DND-41 (cell line): ENCODE measurements around the gene RFX2.

Source experiments
- ATAC-seq: fragments of 200-7000 bp; cut with Tn5 transposase; 3 replicates; pipeline ENCODE4 v1.9.1; 2021; ENCODE audit warnings: low read depth; ENCODE audit not compliant: insufficient read depth
- DNase-seq: peaks from one replicate; pipeline ENCODE4 v3.0.0-alpha.2; 2020
- H2AFZ ChIP-seq: 2 replicates; pipeline ENCODE4 v1.6.0; 2012; ENCODE audit warnings: low read depth, low read length
- H3K27ac ChIP-seq: 2 replicates; pipeline ENCODE4 v1.5.1; 2012; ENCODE audit warnings: low read length, inconsistent platforms
- H3K27me3 ChIP-seq: fragments of 200-600 bp; sonication (generic); 2 replicates; pipeline ENCODE4 v1.6.0; 2012; ENCODE audit warnings: low read length, mild to moderate bottlenecking, inconsistent platforms; ENCODE audit not compliant: insufficient read depth, poor library complexity
- H3K36me3 ChIP-seq: 2 replicates; pipeline ENCODE4 v1.5.1; 2012; ENCODE audit warnings: low read length, inconsistent platforms; ENCODE audit not compliant: insufficient read depth
- H3K4me1 ChIP-seq: 2 replicates; pipeline ENCODE4 v1.5.1; 2012; ENCODE audit warnings: mild to moderate bottlenecking, low read length; ENCODE audit not compliant: insufficient read depth
- H3K4me2 ChIP-seq: 2 replicates; pipeline ENCODE4 v1.6.0; 2012; ENCODE audit warnings: mild to moderate bottlenecking, moderate library complexity, low read length, inconsistent platforms; ENCODE audit not compliant: insufficient read depth
- H3K4me3 ChIP-seq, 2 experiments: fragments of 200-600 bp in 1 of 2; shearing (Covaris generic) in 1 of 2; 2 replicates each; pipeline ENCODE4 v1.5.1; 2012 to 2016; ENCODE audit warnings: inconsistent platforms in 2 of 2, low read length in 2 of 2, mild to moderate bottlenecking in 2 of 2, low read depth in 1 of 2, moderate library complexity in 1 of 2
- H3K79me2 ChIP-seq: 2 replicates; pipeline ENCODE4 v1.6.0; 2012; ENCODE audit warnings: low read length, inconsistent platforms; ENCODE audit not compliant: insufficient read depth
- H3K9ac ChIP-seq: 2 replicates; pipeline ENCODE4 v1.6.0; 2012; ENCODE audit warnings: low read depth, mild to moderate bottlenecking, inconsistent platforms, low read length, moderate library complexity
- H3K9me3 ChIP-seq: 2 replicates; pipeline ENCODE4 v1.5.1; 2012; ENCODE audit warnings: low read length, moderate library complexity, mild to moderate bottlenecking, inconsistent platforms; ENCODE audit not compliant: insufficient read depth, severe bottlenecking
- H4K20me1 ChIP-seq: 2 replicates; pipeline ENCODE4 v1.6.0; 2012; ENCODE audit warnings: low read length; ENCODE audit not compliant: insufficient read depth
- EZH2 ChIP-seq: IDR thresholded peaks from 3 replicates; pipeline ENCODE4 v1.6.1; 2012; ENCODE audit warnings: borderline replicate concordance, low read depth, mild to moderate bottlenecking, moderate library complexity, low read length, inconsistent platforms; ENCODE audit not compliant: severe bottlenecking
- TF ChIP-seq, protein P1 (sequence below): IDR thresholded peaks from 2 replicates; pipeline ENCODE4 v1.5.1; 2012; ENCODE audit warnings: borderline replicate concordance, low read length, moderate library complexity, mild to moderate bottlenecking; ENCODE audit not compliant: poor library complexity, severe bottlenecking; ENCODE audit errors: extremely low read depth

The RFX2 gene

DNA sequence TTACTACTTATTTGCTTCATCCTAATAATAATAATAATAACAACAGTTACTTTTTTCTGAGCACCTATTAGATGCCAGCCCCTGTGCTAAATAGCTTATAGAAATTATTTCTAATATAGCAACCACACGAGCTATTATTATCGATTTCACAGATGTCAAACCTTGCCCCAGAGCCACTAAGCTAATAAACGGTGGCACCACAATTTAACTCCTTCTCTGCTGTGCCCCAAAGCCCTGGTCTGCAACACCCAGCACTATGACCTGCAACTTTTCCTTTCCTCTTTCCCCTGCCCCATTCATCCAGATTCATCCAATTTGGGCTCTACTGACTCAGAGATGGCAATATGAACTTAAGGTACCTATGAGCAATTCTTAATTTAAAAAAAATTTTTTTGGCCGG lies 6.4 kb downstream of the RFX2 start:
- no peaks in the 10 kb centered on the region; the same call in 1 of the 2 replicates for H4K20me1 ChIP-seq
- H3K9ac ChIP-seq: no peak overlapping the region
- H2AFZ ChIP-seq: no peak overlapping the region
- no peak overlapping the region for H3K4me2 ChIP-seq
- DNase-seq: no peak
- no peak overlapping the region for H3K27ac ChIP-seq
- ATAC-seq: no peak
- H3K36me3 ChIP-seq: no peaks in the 10 kb centered on the region
- H3K4me3 ChIP-seq: no peak overlapping the region
- peaks cover 5% of the 10 kb centered on the region for H3K27me3 ChIP-seq
- H3K79me2 ChIP-seq: peaks cover 2% of the 10 kb centered on the region; the same call in 1 of the 2 replicates
- TF ChIP-seq, protein P1, sequence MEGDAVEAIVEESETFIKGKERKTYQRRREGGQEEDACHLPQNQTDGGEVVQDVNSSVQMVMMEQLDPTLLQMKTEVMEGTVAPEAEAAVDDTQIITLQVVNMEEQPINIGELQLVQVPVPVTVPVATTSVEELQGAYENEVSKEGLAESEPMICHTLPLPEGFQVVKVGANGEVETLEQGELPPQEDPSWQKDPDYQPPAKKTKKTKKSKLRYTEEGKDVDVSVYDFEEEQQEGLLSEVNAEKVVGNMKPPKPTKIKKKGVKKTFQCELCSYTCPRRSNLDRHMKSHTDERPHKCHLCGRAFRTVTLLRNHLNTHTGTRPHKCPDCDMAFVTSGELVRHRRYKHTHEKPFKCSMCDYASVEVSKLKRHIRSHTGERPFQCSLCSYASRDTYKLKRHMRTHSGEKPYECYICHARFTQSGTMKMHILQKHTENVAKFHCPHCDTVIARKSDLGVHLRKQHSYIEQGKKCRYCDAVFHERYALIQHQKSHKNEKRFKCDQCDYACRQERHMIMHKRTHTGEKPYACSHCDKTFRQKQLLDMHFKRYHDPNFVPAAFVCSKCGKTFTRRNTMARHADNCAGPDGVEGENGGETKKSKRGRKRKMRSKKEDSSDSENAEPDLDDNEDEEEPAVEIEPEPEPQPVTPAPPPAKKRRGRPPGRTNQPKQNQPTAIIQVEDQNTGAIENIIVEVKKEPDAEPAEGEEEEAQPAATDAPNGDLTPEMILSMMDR: no peak
- TF ChIP-seq EZH2: no peak
- H3K9me3 ChIP-seq: no peaks in the 10 kb centered on the region
- peaks cover 6% of the 10 kb centered on the region; the same call in 1 of the 2 replicates for H3K4me1 ChIP-seq

DNA sequence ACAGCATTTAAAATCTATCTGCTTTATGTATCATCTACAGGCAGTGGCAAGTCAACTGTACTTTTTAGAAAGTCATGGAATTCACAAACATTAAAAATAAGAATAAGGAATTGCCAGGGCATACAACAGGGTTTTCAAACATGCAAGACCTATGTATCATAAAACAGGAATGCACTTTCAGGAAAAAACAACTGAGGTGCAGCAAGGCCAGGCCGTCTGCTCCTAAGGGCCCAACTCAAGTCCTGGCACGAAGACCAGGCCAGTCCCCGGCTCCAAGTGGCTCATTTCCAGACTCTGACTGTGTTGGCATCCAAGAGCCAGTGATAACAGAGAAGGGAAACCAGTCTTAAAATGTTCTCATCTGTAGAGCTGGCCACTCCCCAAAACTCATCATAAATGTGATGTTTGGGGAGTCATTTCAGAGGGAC lies 7.1 kb downstream of the RFX2 start:
- Histone ChIP-seq H3K36me3 (no peaks in the 10 kb centered on the region), H3K9ac (no peak overlapping the region), H3K4me3 (no peak overlapping the region), H4K20me1 (no peaks in the 10 kb centered on the region; the same call in 1 of the 2 replicates), H3K4me1 (no peaks in the 10 kb centered on the region), H3K27me3 (no peaks in the 10 kb centered on the region), H2AFZ (no peak overlapping the region), H3K79me2 (peaks cover 2% of the 10 kb centered on the region; the same call in 1 of the 2 replicates), H3K9me3 (no peaks in the 10 kb centered on the region), H3K27ac (no peak overlapping the region), H3K4me2 (no peak overlapping the region)
- no peak for ATAC-seq
- DNase-seq: no peak
- TF ChIP-seq EZH2: no peak
- TF ChIP-seq, protein P1: no peak

DNA sequence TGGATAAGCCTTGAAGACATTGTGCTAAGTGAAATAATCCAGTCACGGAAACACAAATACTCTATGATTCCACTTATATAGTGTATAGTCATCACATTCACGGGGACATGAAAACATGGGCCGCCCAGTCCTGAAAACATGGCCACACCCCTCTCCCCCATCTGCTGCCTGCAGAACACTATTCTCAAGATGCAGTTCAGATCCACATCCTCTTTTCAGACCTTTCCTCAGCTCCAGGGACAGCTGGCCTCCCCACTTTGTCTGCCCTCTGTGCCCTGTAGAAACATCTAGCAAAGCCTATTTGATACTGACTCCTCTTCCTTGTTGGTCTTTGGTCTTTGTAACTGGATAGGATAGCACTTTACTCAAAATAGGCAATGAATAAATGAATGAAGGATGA lies 8.3 kb downstream of the RFX2 start:
- peaks cover 2% of the 10 kb centered on the region; the same call in 1 of the 2 replicates for H3K79me2 ChIP-seq
- TF ChIP-seq EZH2: no peak
- H3K27me3 ChIP-seq: no peaks in the 10 kb centered on the region
- no peak overlapping the region for H3K4me2 ChIP-seq
- no peaks in the 10 kb centered on the region for H3K4me1 ChIP-seq
- no peak overlapping the region for H3K4me3 ChIP-seq
- no peak for DNase-seq
- no peak overlapping the region for H2AFZ ChIP-seq
- no peak for ATAC-seq
- H4K20me1 ChIP-seq: peaks cover under 1% of the 10 kb centered on the region; the same call in 1 of the 2 replicates
- H3K9ac ChIP-seq: no peak overlapping the region
- H3K27ac ChIP-seq: no peak overlapping the region
- no peaks in the 10 kb centered on the region for H3K9me3 ChIP-seq
- no peaks in the 10 kb centered on the region for H3K36me3 ChIP-seq

DNA sequence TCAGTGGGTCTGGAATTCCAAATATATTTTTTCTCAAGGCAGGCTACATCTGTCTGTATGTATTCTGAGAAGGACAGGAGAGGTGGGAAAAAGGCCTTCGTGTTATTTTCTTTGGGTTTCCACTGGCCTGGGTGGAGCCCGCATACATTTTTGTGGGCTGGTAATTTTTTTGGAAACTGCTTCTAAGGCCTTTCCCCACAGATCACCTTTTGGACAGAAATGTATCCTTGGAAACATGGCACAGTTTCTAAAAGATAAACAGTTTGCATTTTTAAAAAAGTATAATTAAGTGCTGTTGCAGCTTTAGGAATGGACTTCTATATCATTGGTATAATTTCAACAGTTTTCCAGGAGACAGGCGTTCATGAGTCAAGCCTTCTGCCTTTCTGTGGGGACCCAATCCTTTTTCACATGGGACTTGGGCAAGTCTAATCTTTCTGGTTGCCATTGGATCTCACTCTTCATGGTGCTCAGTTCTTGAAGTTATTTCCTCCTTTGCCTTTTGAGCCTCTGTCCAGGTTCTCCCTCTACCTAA lies 8.9 kb downstream of the RFX2 start:
- Histone ChIP-seq H2AFZ (no peak overlapping the region), H3K4me3 (no peak overlapping the region), H3K27me3 (no peaks in the 10 kb centered on the region), H3K79me2 (peaks cover 4% of the 10 kb centered on the region; the same call in 1 of the 2 replicates), H3K4me2 (no peak overlapping the region), H3K9ac (no peak overlapping the region), H3K4me1 (no peaks in the 10 kb centered on the region), H3K36me3 (no peaks in the 10 kb centered on the region), H4K20me1 (peaks cover 4% of the 10 kb centered on the region; the same call in 1 of the 2 replicates), H3K9me3 (no peaks in the 10 kb centered on the region), H3K27ac (no peak overlapping the region)
- DNase-seq (no peak), ATAC-seq (no peak)
- TF ChIP-seq, protein P1: no peak
- TF ChIP-seq EZH2: no peak
